GM21423 (cell line): ENCODE results near the gene ITPR3.
A peak's percentile ranks its signal among the peaks of the same experiment; 100 is the strongest.

Experiments
- ATAC-seq: cut with Tn5 transposase; IDR thresholded peaks from one replicate; pipeline ENCODE4 v1.9.1; 2021; ENCODE audit warnings: mild to moderate bottlenecking, moderate library complexity; ENCODE audit not compliant: unreplicated experiment

The ITPR3 gene

GRCh38 chr6:33695451-33695887 lies 74.3 kb downstream of the ITPR3 start:
- no peak for ATAC-seq

GRCh38 chr6:33696076-33696475 lies 75.0 kb downstream of the ITPR3 start:
- no peak for ATAC-seq

- no peak for ATAC-seq
Measured at GRCh38 chr6:33696548-33697518, 75.7 kb downstream of the ITPR3 start.

GRCh38 chr6:33697845-33698244 lies 76.7 kb downstream of the ITPR3 start:
- ATAC-seq, result no peak

- ATAC-seq, result no peak
Measured at GRCh38 chr6:33698494-33698893, 77.4 kb downstream of the ITPR3 start.

GRCh38 chr6:33699131-33699530 lies 78.0 kb downstream of the ITPR3 start:
- no peak for ATAC-seq

GRCh38 chr6:33699739-33700138 lies 78.6 kb downstream of the ITPR3 start:
- ATAC-seq, result no peak

GRCh38 chr6:33700391-33701050 lies 79.4 kb downstream of the ITPR3 start:
- ATAC-seq, result peak; percentile 64

GRCh38 chr6:33702345-33702977 lies 81.3 kb downstream of the ITPR3 start:
- ATAC-seq, result no peak

GRCh38 chr6:33704215-33705066 lies 83.3 kb downstream of the ITPR3 start:
- ATAC-seq, result no peak

GRCh38 chr6:33705268-33705885 lies 84.3 kb downstream of the ITPR3 start:
- ATAC-seq, result no peak

- no peak for ATAC-seq
Measured at GRCh38 chr6:33705955-33706725, 85.0 kb downstream of the ITPR3 start.

GRCh38 chr6:33707771-33708170 lies 86.6 kb downstream of the ITPR3 start:
- ATAC-seq, result no peak

- no peak for ATAC-seq
Measured at GRCh38 chr6:33708516-33709204, 87.5 kb downstream of the ITPR3 start.

- no peak for ATAC-seq
Measured at GRCh38 chr6:33709605-33710295, 88.6 kb downstream of the ITPR3 start.

GRCh38 chr6:33710296-33711121 lies 89.4 kb downstream of the ITPR3 start:
- peak; percentile 3 for ATAC-seq
